ENCODE data around the gene DUSP2.
"Not testable (repeated sequence)": the region's sequence is repeated elsewhere in the genome, so short reads cannot be mapped to it uniquely, and the experiment has no call there.

Gene DUSP2

GRCh38 chr2:96146881-96147592 is 1.8 kb upstream of the DUSP2 start:
- no peak for DNase-seq

GRCh38 chr2:96146153-96146880 is 1.1 kb upstream of the DUSP2 start:
- no peak for DNase-seq

GRCh38 chr2:96145848-96146152 is 560 bp upstream of the DUSP2 start:
- DNase-seq, result no peak

- no peak for DNase-seq
Measured at GRCh38 chr2:96144481-96145035, 682 bp downstream of the DUSP2 start.

GRCh38 chr2:96143848-96144480 is 1.3 kb downstream of the DUSP2 start:
- DNase-seq, result peak; percentile 8

GRCh38 chr2:96143231-96143847 is 1.9 kb downstream of the DUSP2 start:
- DNase-seq, result no peak

GRCh38 chr2:96142217-96143113 is 2.8 kb downstream of the DUSP2 start:
- no peak for DNase-seq

- not testable (repeated sequence) for DNase-seq
Measured at GRCh38 chr2:96141624-96141967, 3.6 kb downstream of the DUSP2 start.

GRCh38 chr2:96140941-96141623 is 4.2 kb downstream of the DUSP2 start:
- no peak for DNase-seq

- DNase-seq, result no peak
Measured at GRCh38 chr2:96139181-96139758, 6.0 kb downstream of the DUSP2 start.

- no peak for DNase-seq
Measured at GRCh38 chr2:96138179-96139145, 6.8 kb downstream of the DUSP2 start, which contains the start of gene ASTL. TSS of gene ASTL (minus strand) at chr2:96138502. CDS start at chr2:96138436, 66 bp downstream.

- no peak for DNase-seq
Measured at GRCh38 chr2:96137321-96138178, 7.7 kb downstream of the DUSP2 start.

- DNase-seq, result no peak
Measured at GRCh38 chr2:96136129-96136720, 9.0 kb downstream of the DUSP2 start.

- DNase-seq, result no peak
Measured at GRCh38 chr2:96135621-96136020, 9.6 kb downstream of the DUSP2 start.

GRCh38 chr2:96135171-96135570 is 10.1 kb downstream of the DUSP2 start:
- DNase-seq, result no peak

GRCh38 chr2:96134421-96134820 is 10.8 kb downstream of the DUSP2 start:
- DNase-seq, result no peak

- DNase-seq, result no peak
Measured at GRCh38 chr2:96131813-96132745, 13.2 kb downstream of the DUSP2 start.

Measured in NCI-H345 (cell line).